RWPE1 (cell line): ENCODE data around the gene SLC38A8.

Experiments
- CTCF ChIA-PET: fragments of 350-600 bp; sonication (Branson Sonifier 250); formaldehyde crosslinking; extraction: SDS; loops from one replicate; lab custom pipeline; 2021; lab: Yijun Ruan, JAX
- POLR2A ChIA-PET: fragments of 400-600 bp; formaldehyde crosslinking; extraction: SDS; loops from one replicate; lab custom pipeline; 2020; ENCODE audit warnings: antibody characterized with exemption; ENCODE audit not compliant: low non-redundant PET; lab: Yijun Ruan, JAX
- DNase-seq: peaks from one replicate; pipeline ENCODE4 v3.0.0; 2012; ENCODE audit warnings: low spot score
- H3K27ac ChIP-seq: fragments of 450-650 bp; 2 replicates; pipeline ENCODE4 v1.5.1; 2017
- TF ChIP-seq, protein P1 (sequence below): fragments of 450-650 bp; conservative IDR thresholded peaks from 2 replicates; pipeline ENCODE4 v1.5.1; 2017; ENCODE audit warnings: low read depth, mild to moderate bottlenecking

Gene SLC38A8

DNA sequence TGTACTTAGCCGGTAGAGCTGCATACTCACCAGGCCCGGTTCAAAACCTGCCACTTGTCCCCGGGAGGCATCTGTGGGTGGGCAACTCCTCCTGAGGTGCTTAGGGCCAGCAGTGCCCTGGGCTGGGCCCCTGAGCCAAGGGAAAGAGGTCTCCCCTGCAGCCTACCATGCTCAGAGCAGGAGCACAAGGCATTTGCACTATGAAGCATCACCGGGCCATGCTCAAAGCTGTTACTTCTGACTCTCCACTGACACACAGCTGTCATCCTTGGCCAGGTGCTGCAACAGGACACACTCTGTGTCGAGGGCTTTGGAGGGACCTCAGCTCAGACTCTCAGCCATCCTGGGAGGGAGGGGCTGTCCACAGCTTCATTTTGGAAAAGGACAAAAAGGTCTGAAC, 37.2 kb downstream of the SLC38A8 start:
- CTCF ChIA-PET, result interaction anchor here (0.6 to 1.2 kb wide), 3 partner anchors 9 to 583 kb away, joined by 3 to 5 read pairs (median 3); no protein-coding TSS in a partner anchor

DNA sequence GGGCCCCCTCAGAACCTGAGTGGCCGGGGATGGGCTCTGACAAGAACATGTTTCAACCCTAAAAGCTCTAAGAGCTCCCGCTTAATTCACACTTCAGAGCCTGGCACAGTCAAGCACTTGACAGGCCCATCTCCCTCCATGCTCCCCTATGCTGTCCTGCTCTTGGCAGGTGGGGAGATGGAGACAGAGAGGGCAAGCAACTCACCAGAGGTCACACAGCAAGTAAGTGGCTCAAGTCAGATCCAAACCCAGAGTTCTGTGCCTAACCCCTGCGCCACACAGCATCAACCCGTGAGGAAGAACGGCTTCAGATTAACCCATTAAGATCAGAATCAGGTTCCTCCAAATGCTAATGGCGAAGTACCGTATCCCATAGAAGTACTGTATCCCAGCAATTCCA, 38.2 kb downstream of the SLC38A8 start:
- no peak overlapping the region for H3K27ac ChIP-seq
- ChIA-PET POLR2A (no interaction called here), CTCF (interaction anchor here (0.5 to 1.2 kb wide), 2 partner anchors 48 to 111 kb away, joined by 5 to 6 read pairs; no protein-coding TSS in a partner anchor)
- DNase-seq, result no peak
- TF ChIP-seq, protein P1, sequence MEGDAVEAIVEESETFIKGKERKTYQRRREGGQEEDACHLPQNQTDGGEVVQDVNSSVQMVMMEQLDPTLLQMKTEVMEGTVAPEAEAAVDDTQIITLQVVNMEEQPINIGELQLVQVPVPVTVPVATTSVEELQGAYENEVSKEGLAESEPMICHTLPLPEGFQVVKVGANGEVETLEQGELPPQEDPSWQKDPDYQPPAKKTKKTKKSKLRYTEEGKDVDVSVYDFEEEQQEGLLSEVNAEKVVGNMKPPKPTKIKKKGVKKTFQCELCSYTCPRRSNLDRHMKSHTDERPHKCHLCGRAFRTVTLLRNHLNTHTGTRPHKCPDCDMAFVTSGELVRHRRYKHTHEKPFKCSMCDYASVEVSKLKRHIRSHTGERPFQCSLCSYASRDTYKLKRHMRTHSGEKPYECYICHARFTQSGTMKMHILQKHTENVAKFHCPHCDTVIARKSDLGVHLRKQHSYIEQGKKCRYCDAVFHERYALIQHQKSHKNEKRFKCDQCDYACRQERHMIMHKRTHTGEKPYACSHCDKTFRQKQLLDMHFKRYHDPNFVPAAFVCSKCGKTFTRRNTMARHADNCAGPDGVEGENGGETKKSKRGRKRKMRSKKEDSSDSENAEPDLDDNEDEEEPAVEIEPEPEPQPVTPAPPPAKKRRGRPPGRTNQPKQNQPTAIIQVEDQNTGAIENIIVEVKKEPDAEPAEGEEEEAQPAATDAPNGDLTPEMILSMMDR, result no peak

More for the DNA sequence above, 37.2 kb downstream of the SLC38A8 start:
- no peak for DNase-seq
- POLR2A ChIA-PET, result no interaction called here
- no peak overlapping the region for H3K27ac ChIP-seq
- TF ChIP-seq, protein P1, result no peak

DNA sequence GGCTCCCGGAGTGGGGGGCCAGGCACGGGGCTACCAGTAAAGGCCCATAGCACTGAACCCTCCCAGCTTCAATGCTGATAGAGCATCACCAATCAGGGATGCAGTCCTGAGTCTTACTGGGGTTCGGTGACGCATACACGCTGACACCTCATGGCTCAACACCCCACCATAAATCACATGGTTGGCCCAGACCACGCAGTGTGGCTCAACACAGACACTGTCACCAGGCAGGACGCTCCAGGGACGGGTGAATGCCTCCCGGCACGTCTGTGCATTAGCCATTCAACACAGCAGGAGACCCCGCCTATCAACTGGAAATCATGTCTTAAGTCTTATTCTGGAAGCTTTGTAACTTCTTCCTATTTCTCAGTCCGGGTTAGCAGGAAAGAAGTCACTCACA, 39.6 kb downstream of the SLC38A8 start:
- no peak for DNase-seq
- CTCF ChIA-PET, result interaction anchor here (0.7 kb wide), 1 partner anchor 11 kb away, joined by 3 read pairs; no protein-coding TSS in a partner anchor
- TF ChIP-seq, protein P1, result no peak
- no peak overlapping the region for H3K27ac ChIP-seq
- POLR2A ChIA-PET, result no interaction called here

DNA sequence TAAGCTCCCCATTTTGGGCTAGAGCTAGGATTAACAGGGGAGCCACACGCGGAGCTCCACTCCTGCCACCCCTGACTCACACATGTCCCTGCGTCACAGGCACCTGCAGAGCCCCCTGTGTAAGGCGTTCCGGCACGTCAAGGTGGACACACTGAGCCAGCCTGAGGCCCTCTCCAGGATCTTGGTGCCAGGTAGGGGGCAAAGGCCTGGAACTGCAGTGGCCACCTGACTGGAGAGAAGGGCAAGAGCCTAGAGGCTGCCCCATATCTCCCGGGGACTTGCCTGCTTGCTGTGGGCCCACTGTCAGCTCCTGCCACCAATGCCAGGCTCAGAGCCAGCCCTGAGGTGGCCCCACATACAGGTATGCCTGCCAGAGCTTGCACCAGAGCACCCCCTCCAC, 40.9 kb downstream of the SLC38A8 start:
- TF ChIP-seq, protein P1, result no peak
- POLR2A ChIA-PET, result no interaction called here
- no peak overlapping the region for H3K27ac ChIP-seq
- no peak for DNase-seq
- CTCF ChIA-PET, result no interaction called here

DNA sequence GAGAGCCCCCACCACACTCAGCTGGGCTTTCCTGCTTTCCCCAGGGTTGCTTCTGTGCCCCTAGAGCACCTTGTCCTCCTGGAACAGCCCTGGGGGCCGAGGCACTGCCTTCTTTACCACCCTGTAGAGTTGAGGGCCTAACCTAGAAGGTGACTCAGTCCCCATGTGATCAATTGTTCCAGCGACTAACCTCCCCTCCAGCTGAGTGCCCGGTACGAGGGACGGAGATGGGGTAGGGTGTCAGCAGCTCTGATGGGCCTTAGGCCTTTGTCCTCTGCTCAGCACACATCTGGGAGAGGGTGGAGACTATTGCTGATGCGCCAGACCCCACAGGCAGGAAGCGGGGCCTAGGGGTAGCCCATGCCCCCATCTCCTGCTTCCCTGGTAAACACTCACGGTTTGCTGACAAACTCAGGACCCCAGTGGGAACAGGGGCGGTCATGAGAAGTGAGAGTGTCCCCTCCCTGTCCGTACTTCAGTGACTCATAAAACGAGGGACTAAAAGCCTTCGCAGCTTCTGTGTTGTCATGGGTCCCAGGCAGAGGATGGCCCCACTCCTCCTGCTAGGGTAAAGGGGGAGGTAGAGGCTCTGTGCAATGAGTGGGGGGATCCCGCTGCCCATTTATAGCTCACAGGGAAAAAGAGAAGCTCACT, 41.5 kb downstream of the SLC38A8 start:
- H3K27ac ChIP-seq, result no peak overlapping the region
- POLR2A ChIA-PET, result no interaction called here
- TF ChIP-seq, protein P1, result no peak
- CTCF ChIA-PET, result interaction anchor here (0.6 kb wide), 1 partner anchor 43 kb away, joined by 3 read pairs; no protein-coding TSS in a partner anchor
- DNase-seq, result no peak

DNA sequence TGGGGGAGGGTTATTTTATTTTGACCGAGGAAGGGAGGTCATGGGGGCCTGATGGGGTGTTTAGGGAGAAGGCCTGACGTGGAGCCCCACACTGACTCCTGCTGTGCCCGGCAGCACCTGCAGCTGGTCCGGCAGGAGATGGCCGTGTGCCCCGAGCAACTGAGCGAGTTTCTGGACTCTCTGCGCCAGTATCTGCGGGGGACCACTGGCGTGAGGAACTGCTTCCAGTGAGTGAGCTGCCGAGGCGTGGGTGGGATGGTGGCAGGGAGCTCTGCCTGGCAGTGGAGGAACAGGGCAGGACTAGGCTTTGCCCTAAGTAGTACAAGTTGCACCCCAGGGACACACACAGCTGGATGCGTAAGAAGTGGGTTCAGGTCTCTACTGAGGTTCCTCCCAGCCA, 44.5 kb downstream of the SLC38A8 start:
- CTCF ChIA-PET, result no interaction called here
- H3K27ac ChIP-seq, result no peak overlapping the region
- TF ChIP-seq, protein P1, result no peak
- DNase-seq, result no peak
- POLR2A ChIA-PET, result no interaction called here
